CD4-positive, alpha-beta T cell treated with Interleukin-6 at 100 ng/mL for 8 hours (primary cell): ENCODE results near the gene GOLGA2.

Experiments
- DNase-seq: peaks from one replicate; pipeline ENCODE4 v3.0.0-alpha.2; 2020; ENCODE audit warnings: mixed read lengths, low spot score

The GOLGA2 gene

GRCh38 chr9:128257907-128258306 is 17.9 kb downstream of the GOLGA2 start:
- DNase-seq: no peak

GRCh38 chr9:128257086-128257825 is 18.6 kb downstream of the GOLGA2 start:
- no peak for DNase-seq

DNA sequence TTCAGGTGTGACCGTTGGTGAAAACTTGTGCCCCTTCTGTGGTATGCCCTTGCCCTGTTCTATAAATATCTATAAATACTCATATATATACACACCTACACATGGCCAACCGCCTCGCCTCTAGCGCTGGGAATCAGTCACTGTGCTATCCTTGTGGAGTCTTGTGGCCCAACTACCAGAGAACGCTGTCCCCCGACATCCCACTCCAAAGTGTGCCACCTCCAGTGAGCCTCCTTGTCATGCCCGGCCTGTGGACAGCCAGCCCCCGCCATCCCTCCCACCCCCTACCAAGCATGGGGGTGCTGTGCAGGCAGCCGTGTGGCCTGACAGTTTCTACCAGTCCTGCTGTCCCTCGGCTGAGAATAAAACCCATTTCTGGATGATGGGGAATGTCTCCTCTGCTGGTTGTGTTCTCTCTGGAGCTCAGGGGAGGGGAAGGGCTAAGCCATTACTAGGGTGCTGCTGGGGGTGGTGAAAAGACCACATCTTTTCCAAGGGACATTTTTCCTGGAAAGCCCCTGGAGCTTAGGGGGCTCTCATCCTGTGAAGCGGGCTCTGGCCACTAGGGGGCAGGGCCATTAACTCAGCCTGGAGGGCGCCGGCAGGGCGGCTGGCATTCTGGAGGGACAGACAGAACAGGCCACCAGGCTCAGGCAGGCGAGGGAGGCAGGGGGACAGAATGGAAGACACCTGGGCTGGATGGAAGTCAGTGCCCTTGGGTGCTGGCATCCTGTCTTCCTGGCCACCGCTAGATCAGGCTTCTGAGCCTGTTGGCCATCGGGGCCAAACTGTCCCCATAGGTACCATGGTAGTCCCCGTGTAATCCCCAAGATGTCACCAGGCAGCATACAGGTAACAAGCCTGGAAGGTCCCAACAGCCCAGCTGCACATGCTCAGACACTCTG is 20.7 kb downstream of the GOLGA2 start:
- DNase-seq: peak; percentile 37

- no peak for DNase-seq
Measured at GRCh38 chr9:128254362-128254761, 21.4 kb downstream of the GOLGA2 start.

DNA sequence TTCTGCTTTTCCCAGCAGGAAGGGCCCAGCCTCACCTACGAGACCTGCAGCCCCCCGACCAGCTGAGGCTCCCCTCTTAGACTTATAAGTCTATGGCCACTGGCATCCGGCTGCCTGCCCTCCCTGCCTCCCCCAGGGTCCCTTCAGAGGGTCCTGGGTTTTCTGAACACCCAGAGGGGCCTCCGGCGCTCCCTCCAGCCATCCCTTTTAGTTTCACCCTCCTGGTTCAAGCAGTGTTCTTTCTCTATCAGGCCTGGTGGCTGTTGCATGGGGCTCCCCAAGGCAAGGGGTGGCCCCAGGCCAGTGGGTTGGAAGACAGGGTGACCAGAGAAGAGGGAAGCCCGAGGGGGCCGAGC is 21.8 kb downstream of the GOLGA2 start:
- DNase-seq: no peak

DNA sequence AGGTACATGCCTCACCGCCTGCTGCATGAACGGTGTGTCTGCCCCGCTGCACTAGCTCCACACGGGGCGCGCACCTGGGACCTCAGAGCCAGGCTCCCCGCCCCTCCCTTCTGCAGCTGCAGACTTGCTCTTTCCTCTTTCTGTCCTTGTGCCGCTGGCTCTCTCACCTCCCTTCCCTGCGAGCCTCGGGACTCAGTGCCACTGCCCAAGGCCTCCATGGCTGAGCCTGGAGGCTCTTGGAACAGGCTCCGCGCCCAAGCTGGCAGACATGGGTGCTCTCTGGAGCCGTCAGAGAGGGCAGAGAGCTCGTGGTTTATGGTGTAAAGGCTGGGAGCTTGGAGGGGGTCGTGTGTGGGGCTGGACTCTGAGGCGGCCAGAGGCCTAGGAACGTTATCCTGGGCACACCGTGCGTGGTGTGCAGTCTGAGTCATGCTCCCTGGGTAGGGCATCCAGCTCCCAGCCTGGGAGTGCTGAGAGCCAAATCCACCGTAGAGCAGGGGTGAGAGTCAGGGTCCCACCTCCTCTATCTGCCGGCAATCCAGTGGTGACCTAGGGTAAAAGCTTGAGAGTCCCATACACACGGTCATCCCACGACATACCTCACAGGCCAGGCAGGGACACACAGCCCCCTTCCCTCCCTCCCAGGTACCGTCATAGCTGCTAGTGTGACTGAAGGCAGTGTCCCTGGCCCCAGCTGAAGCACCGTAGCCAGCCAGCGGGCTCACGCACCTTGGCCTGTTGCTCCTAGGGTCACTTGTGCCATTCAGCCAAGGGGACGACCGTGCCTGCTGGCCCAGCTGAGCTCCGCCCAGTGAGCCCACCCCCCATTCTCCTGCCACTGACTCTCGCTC is 22.4 kb downstream of the GOLGA2 start:
- no peak for DNase-seq

- no peak for DNase-seq
Measured at GRCh38 chr9:128252317-128253139, 23.3 kb downstream of the GOLGA2 start.

GRCh38 chr9:128251732-128252100 is 24.1 kb downstream of the GOLGA2 start:
- no peak for DNase-seq

DNA sequence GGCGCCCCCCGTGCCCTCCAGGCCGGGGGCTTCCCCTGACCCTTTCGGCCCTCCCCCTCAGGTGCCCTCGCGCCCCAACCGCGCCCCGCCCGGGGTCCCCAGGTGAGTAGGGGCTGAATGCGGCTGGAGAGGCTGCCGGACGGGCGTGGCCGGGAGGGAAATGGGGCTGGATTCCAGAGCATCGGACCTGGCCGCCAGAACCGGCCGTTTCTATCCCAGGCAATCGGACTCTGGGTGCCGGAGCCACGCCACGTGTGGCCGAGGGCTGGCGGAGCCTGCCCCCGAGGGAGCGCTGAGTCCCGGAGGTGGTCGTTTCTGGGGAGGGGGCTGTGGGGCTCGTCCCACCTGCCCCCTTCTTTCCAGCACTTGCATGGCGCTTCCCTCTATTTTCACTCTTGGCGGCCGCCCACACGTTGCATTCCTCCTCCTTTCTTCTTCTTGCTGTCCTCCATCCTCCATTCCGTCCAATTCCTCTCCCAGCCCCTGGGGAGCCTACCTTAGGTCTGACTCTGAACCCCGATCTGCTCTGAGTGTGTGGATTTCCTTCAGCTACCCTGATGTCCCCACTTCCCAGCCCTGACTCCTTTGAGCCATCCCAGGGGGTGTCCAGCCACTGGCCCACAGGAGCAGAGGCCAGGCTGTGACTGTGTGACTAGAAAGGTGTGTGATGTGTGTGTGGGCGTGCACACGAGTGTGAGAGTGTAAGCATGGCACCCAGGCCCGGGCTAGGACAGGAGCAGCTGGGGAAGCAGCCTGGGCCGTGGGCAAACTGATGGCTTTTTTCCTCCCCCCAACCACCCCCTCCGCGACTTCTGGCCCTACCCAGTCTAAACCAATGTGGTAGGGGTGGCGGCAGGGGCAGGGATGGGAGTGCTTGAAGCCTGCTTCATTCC is 24.7 kb downstream of the GOLGA2 start:
- no peak for DNase-seq

DNA sequence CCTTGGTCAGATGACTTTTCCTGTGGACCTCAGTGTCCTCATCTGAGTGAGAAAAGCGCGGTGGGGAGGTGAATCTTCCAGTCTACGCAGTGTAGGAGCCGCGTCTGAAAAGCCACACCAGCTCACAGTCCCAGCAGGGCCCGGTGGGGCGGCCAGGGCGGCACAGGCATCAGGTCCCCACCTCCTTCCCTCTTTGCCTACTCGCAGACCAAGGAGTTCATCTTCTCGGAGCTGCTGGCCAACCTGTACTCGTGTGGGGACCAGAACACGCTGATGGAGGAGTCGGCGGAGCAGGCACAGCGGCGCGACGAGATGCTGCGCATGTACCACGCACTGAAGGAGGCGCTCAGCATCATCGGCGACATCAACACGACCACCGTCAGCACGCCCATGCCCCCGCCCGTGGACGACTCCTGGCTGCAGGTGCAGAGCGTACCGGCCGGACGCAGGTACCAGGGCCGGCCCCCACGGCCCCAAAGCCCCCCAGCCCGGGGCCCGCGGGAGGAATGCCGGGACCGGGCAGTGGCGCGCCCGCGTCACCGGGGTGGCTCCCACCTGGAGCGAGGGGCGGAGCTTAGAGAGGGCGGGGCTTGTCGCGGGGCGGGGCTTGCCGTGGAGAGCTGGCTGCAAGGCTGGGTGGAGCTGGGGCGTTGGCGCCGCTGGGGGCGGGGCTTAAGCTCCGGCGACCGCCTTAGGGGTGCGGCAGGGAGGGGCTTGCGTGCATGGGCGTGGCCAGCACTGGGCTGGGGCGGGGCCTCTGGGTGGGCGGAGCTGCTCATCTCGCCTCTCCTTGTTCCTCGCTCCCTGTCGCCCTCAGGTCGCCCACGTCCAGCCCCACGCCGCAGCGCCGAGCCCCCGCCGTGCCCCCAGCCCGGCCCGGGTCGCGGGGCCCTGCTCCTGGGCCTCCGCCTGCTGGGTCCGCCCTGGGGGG is 25.6 kb downstream of the GOLGA2 start:
- peak; percentile 97 for DNase-seq

DNA sequence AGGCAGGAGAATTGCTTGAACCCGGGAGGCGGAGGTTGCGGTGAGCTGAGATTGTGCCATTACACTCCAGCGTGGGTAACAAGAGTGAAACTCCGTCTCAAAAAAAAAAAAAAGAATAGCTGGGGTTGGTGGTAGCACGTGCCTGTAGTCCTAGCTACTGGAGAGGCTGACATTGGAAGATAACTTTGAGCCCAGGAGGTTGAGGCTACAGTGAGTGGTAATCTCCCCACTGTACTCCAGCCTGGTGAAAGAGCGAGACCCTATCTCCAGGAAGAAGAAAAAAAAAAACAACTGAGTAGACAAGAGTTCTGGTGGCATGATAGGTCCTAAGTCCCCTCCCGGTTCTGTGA is 26.3 kb downstream of the GOLGA2 start:
- DNase-seq: no peak

GRCh38 chr9:128247226-128247803 is 28.5 kb downstream of the GOLGA2 start:
- no peak for DNase-seq

GRCh38 chr9:128246471-128246870 is 29.3 kb downstream of the GOLGA2 start:
- no peak for DNase-seq

DNA sequence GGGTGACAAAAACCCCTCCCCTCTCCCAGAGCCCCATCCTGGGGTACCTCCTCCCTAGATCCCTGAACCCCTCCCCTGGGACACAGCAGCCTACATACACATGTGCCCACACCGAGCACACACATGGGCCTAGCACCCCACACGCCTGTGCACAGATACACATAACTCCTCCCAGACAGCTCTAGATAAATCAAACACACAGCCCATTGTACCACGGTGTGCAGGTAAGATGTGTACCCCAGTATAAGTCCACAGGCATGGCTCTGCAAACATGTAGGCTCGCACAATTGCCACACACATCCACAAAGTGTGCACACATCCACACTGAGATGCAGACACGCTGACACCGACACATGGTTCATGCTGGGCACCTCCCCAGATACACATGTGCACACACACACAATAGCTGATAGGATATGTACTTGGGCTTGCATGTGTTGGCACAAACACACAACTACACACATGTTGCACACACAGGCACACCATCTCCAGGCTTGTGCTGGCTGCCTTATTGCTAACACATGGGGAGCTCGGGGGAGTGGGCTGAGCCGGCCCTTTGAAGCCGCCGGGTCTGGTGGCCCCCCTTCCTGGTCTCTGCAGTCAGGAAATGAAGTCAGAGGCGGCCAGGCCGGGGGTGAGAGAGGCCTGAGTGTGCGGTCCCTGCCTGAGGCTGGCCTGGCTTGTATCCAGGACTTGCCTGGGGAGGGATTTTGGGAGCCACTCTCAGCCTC is 30.2 kb downstream of the GOLGA2 start:
- DNase-seq: no peak

GRCh38 chr9:128244837-128245231 is 31.0 kb downstream of the GOLGA2 start:
- no peak for DNase-seq

- DNase-seq: no peak
Measured at GRCh38 chr9:128244091-128244836, 31.5 kb downstream of the GOLGA2 start.

DNA sequence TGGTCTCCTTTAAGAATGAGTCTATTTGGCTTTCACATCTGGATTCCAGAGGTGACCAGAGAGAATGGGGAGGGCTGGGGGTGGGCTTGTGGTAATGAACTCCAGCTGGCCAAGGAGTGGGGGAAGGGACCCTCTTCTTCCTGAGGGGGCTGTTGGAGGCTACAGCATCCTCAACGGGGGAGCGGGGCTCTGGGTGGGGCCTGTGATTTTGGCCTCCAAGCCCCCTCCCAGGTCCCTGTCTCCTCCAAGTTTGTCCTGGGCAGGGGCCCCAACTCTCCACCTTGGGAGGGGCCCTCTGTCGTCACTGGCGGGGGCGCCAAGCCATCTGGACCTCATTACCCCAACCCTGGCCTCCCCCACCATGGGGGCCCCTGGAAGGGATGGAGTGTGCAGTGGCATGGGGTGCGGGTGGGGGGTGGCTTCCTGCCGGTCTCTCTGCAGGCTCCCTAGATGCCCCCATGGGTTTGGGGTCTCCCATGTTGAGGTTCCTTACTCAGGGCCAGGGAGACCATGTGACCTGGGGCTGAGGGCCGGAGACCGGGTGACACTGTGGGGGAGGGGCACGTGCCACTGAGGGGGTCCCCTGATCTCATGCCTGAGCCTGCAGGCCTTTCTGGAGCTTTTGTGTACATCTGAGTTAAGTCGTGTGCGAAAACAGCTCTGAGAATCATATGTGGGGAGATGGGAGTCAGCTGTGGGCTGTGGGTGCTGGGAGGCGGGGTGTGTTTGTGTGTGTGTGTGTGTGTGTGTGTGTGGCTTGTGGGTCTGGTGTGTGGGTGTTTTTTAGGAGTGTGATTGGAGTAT is 32.4 kb downstream of the GOLGA2 start:
- no peak for DNase-seq
